Eye (tissue), 1 donor: Measurements from ENCODE around the gene PHF14.

Experiments used
- DNase-seq: peaks from one replicate; pipeline ENCODE4 v3.0.0-alpha.2; 2015

The PHF14 gene

DNA sequence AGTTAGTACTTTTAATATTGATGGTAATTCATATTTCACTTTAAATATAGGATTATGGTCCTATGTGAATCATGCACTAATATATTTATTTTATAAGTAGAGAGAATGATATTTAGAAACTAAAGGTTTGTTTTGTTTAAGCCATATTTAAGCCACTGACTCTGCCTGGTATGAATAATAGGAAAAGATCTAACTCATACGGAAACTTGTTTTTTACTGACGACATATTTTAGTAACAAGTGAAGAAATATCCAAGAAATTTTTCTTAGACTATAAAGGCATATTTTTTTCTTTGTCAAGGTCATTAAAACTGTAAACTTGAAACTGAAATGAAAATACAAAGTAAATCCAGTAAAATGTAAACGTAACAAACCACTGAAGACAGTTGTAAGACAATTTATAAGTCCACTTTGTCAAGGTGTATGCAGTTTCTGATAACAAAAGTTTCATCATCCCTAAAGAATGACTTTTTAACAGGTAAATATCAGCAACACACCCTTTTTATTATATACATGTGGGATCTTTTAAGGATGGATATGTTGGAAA, 147.1 kb downstream of the PHF14 start:
- no peak for DNase-seq

GRCh38 chr7:11124856-11125559, 151.3 kb downstream of the PHF14 start:
- no peak for DNase-seq

- DNase-seq: no peak
Observed at GRCh38 chr7:11127114-11127785, 153.6 kb downstream of the PHF14 start.

GRCh38 chr7:11127988-11128387, 154.3 kb downstream of the PHF14 start:
- DNase-seq: no peak

DNA sequence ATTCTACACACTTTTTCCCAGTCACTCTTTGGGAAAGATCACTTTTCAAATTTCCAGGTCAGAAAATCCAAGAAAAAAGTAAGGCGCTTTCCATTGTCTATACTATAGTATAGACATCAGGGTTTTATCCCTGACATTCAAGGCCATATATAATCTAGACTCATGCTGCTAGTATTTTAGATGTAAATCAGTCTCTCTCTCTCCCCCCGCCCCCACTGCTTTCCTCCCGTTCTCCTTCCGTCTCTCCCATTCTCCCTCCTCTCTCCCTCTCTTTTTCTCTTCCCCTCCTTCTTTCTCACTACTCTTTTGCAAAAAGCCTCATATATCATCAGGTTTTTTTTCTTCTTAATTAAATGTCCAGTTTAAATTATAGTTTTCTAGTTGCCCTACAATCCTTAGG, 154.8 kb downstream of the PHF14 start:
- no peak for DNase-seq

GRCh38 chr7:11130012-11130411, 156.3 kb downstream of the PHF14 start:
- peak; percentile 41 for DNase-seq

DNA sequence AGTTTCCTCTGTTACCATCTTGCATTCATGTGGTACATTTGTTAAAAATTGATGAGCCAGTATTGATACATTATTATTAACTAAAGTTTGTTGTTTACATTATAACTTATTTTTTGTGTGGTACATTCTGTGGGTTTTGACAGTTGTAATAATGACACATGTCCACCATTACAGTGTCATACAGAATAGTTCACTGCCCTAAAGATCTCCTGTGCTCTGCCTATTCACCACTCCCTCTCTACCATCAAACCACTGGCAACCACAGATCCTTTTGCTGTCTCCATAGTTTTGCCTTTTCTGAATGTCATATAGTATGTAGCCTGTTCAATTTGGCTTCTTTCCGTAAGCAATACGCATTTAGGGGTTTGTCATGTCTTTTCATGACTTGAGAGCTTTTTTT, 156.9 kb downstream of the PHF14 start:
- DNase-seq: no peak

GRCh38 chr7:11133436-11133959, 159.8 kb downstream of the PHF14 start:
- DNase-seq: no peak

DNA sequence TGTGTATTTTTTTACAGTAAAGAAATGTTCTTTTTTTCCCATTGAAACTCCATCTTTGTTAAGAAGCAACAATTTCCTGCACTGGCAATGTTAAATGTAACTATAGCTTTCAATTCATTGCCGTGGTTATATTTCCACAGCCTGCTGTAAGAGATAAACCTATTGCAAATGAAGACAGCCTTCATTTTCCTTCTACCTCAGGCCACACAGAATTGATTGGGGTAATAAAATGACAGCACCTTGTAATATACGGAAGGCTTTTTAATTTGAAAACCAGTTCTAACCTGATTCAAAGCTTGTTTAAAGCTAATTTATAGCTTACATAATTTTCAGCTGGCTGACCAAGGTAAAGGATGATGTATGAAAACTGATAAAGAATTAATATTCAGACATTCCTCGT, 161.9 kb downstream of the PHF14 start:
- DNase-seq: no peak

- no peak for DNase-seq
Observed at GRCh38 chr7:11141541-11141940, 167.9 kb downstream of the PHF14 start.

GRCh38 chr7:11153694-11154093, 180.0 kb downstream of the PHF14 start:
- DNase-seq: no peak

GRCh38 chr7:11155883-11156282, 182.2 kb downstream of the PHF14 start:
- no peak for DNase-seq

GRCh38 chr7:11161499-11161898, 187.8 kb downstream of the PHF14 start:
- no peak for DNase-seq

GRCh38 chr7:11163220-11163619, 189.5 kb downstream of the PHF14 start:
- DNase-seq: no peak

DNA sequence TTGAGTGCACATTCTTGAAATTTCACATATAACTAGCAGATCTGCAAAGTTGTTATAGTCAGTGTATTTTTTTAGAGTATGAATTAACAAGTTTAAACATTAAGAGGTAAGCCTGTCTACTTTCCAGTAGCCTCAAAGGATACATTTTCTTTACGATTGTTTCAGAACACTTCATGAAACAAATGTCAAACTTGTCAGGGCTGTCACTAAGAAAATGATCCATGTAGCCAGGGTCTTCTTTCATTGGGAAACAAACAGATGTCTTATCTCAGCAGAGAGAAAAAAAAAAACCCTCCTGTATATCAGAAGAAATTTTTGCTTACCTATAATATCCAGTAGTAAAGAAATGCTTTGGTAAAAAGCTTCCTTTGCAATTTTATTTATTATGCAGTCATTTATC, 192.4 kb downstream of the PHF14 start:
- DNase-seq: no peak

GRCh38 chr7:11168650-11169170, 195.0 kb downstream of the PHF14 start:
- no peak for DNase-seq

DNA sequence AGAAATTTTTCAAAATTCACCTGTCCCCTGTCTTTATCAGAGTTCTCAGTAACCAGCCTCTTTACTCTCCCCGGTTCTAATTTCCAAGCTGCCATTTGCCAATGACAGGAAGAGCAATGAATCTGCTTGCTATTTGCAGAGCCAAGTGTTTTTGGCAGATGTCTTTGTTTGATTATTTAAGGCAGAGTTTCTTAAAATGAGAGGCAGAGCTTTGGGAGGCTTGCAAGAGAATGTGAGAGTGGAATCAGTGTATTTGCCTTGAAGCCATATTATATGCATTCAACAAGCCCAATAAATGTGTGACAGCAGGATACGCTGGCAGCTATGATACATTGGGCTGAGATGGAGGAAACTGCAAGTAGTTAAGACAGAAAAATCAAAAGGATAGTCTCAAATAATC, 196.5 kb downstream of the PHF14 start:
- peak; percentile 30 for DNase-seq

GRCh38 chr7:11170863-11171568, 197.3 kb downstream of the PHF14 start:
- DNase-seq: no peak

- no peak for DNase-seq
Observed at GRCh38 chr7:11171569-11172192, 198.0 kb downstream of the PHF14 start.

- DNase-seq: no peak
Observed at GRCh38 chr7:11172835-11173234, 199.2 kb downstream of the PHF14 start.

- no peak for DNase-seq
Observed at GRCh38 chr7:11175371-11175770, 201.7 kb downstream of the PHF14 start.

DNA sequence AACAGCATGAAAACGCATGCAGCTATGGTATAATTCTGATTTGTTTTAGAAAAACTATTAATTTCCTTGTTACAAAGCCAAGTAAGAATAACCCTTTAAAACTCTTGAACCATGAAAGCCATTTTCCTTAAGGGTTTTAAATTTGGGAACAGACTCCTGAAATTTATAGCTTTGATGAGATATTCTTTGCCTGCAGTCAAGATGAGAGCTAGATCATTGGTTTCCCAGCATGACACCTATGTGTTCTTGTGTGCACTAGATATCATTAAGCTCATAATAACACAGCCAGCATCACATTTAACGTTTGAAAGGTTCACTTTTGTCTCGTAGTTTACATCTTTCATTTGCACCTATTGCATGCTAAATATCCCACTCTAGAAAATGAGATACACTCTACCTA, 202.2 kb downstream of the PHF14 start:
- no peak for DNase-seq
